ENCODE results near the gene GMCL2.

The GMCL2 gene

GRCh38 chr5:178182158-178182876 is 4.9 kb downstream of the GMCL2 start:
- TF ChIP-seq, protein P1, sequence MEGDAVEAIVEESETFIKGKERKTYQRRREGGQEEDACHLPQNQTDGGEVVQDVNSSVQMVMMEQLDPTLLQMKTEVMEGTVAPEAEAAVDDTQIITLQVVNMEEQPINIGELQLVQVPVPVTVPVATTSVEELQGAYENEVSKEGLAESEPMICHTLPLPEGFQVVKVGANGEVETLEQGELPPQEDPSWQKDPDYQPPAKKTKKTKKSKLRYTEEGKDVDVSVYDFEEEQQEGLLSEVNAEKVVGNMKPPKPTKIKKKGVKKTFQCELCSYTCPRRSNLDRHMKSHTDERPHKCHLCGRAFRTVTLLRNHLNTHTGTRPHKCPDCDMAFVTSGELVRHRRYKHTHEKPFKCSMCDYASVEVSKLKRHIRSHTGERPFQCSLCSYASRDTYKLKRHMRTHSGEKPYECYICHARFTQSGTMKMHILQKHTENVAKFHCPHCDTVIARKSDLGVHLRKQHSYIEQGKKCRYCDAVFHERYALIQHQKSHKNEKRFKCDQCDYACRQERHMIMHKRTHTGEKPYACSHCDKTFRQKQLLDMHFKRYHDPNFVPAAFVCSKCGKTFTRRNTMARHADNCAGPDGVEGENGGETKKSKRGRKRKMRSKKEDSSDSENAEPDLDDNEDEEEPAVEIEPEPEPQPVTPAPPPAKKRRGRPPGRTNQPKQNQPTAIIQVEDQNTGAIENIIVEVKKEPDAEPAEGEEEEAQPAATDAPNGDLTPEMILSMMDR (IDR thresholded peaks at IDR 0.05; ENCODE audit: insufficient read depth, low read depth, low read length, missing control alignments): no peak
- DNase-seq (ENCODE audit: low read depth): no peak
- no peak overlapping the region for H3K4me3 ChIP-seq (ENCODE audit: low read length)

- no peak overlapping the region for H3K4me3 ChIP-seq (ENCODE audit: low read length)
These were observed 6.9 kb downstream of the GMCL2 start for GRCh38 chr5:178180141-178180863.

GRCh38 chr5:178177569-178177968 is 9.6 kb downstream of the GMCL2 start:
- no peak for DNase-seq (ENCODE audit: low read depth)
- TF ChIP-seq, protein P1 (IDR thresholded peaks at IDR 0.05; ENCODE audit: insufficient read depth, low read depth, low read length, missing control alignments): no peak
- no peak overlapping the region for H3K4me3 ChIP-seq (ENCODE audit: low read length)

More at GRCh38 chr5:178180141-178180863, 6.9 kb downstream of the GMCL2 start:
- DNase-seq (ENCODE audit: low read depth): no peak
- TF ChIP-seq, protein P1 (IDR thresholded peaks at IDR 0.05; ENCODE audit: insufficient read depth, low read depth, low read length, missing control alignments): no peak

DNA sequence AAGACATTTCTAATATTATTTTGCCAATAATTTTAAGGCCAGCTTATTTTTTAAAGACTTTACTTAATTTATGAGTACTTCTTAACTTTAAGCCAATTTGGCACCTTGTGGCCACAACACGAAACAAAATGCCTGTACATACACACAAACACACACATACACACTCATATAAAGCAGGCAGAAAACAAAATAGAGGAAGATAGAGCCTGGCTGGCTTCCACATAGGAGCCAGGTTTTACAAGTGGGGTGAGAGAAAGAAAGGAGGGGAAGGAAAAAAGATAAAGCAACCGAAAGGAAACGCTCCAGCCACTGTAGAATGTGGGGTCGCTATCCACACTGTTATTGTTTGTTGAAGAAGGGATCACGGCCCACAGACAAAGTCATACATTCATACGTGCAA is 10.4 kb downstream of the GMCL2 start:
- H3K4me3 ChIP-seq (ENCODE audit: low read length): no peak overlapping the region
- no peak for DNase-seq (ENCODE audit: low read depth)
- TF ChIP-seq, protein P1 (IDR thresholded peaks at IDR 0.05; ENCODE audit: insufficient read depth, low read depth, low read length, missing control alignments): no peak

DNA sequence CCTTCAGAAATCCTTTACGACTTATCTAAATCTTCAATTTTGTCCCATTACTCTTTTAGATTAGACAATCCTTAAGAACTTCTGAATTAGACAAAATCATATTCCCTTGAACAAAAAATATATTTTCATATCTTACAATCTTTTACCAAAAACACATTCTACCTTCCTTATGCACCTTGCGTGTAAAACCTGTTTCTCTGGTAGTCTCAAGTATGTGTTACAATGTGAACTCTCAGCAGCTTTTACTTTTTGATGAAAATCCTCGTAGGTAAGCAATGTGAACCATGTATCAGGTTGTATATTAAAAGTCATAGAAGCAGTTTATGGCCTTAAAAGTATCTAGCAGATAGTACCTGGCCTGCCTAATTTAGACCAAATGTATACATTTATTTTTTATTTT is 12.7 kb downstream of the GMCL2 start:
- TF ChIP-seq, protein P1 (IDR thresholded peaks at IDR 0.05; ENCODE audit: insufficient read depth, low read depth, low read length, missing control alignments): no peak
- DNase-seq (ENCODE audit: low read depth): no peak
- no peak overlapping the region for H3K4me3 ChIP-seq (ENCODE audit: low read length)

- no peak for DNase-seq (ENCODE audit: low read depth)
- TF ChIP-seq, protein P1 (IDR thresholded peaks at IDR 0.05; ENCODE audit: insufficient read depth, low read depth, low read length, missing control alignments): no peak
- no peak overlapping the region for H3K4me3 ChIP-seq (ENCODE audit: low read length)
These were observed 16.7 kb downstream of the GMCL2 start for GRCh38 chr5:178170455-178170854.

All from epithelial cell of esophagus (primary cell).